ENCODE results near the gene MTCH1. TPM values are rescaled to one million over a fixed set of nuclear protein-coding genes. Genes with fewer than 3 reads are reported as not detected.
"Not testable (repeated sequence)": the region's sequence is repeated elsewhere in the genome, so short reads cannot be mapped to it uniquely, and the experiment has no call there.

Gene MTCH1
- total RNA-seq, 1 donor from 2014 or later, result 163 TPM

- TF ChIP-seq CTCF (conservative IDR thresholded peaks at IDR 0.05), result no peak
- H3K4me3 Mint-ChIP-seq, result no peak within 1 kb of the TSS
- H3K4me1 Mint-ChIP-seq (ENCODE audit: unreplicated experiment), result no peaks in the 10 kb centered on the region
- H3K9me3 Mint-ChIP-seq, result no peaks in the 10 kb centered on the region
- DNase-seq (ENCODE audit: extremely low spot score, unreplicated experiment), result no peak
- no peak within 1 kb of the TSS for H3K27ac Mint-ChIP-seq
- no peaks in the 10 kb centered on the region for H3K36me3 Mint-ChIP-seq
- peaks cover 3% of the 10 kb centered on the region for H3K27me3 Mint-ChIP-seq
Measured at GRCh38 chr6:36954262-36954931, 31.6 kb downstream of the MTCH1 start, which contains the start of gene PI16. Gene PI16, plus strand, starts transcription at chr6:36954738. Its CDS starts 23 bp downstream, at chr6:36954761.

GRCh38 chr6:36953931-36954261 lies 32.1 kb downstream of the MTCH1 start:
- Mint-ChIP-seq H3K27ac (no peak overlapping the region), H3K9me3 (no peaks in the 10 kb centered on the region), H3K27me3 (peaks cover 3% of the 10 kb centered on the region), H3K36me3 (no peaks in the 10 kb centered on the region), H3K4me3 (no peak overlapping the region), H3K4me1 (ENCODE audit: unreplicated experiment) (no peaks in the 10 kb centered on the region)
- no peak for DNase-seq (ENCODE audit: extremely low spot score, unreplicated experiment)
- TF ChIP-seq CTCF (conservative IDR thresholded peaks at IDR 0.05), result no peak

- Mint-ChIP-seq H3K4me3 (no peak overlapping the region), H3K9me3 (no peaks in the 10 kb centered on the region), H3K27ac (no peak overlapping the region), H3K4me1 (ENCODE audit: unreplicated experiment) (no peaks in the 10 kb centered on the region), H3K27me3 (no peaks in the 10 kb centered on the region), H3K36me3 (no peaks in the 10 kb centered on the region)
- no peak for TF ChIP-seq CTCF (conservative IDR thresholded peaks at IDR 0.05)
- DNase-seq (ENCODE audit: extremely low spot score, unreplicated experiment), result no peak
Measured at GRCh38 chr6:36949636-36950035, 36.4 kb downstream of the MTCH1 start.

GRCh38 chr6:36949076-36949475 lies 36.9 kb downstream of the MTCH1 start:
- not testable (repeated sequence) for H3K4me3 Mint-ChIP-seq; H3K9me3 Mint-ChIP-seq; DNase-seq (ENCODE audit: extremely low spot score, unreplicated experiment); H3K36me3 Mint-ChIP-seq; H3K27ac Mint-ChIP-seq; H3K4me1 Mint-ChIP-seq (ENCODE audit: unreplicated experiment); H3K27me3 Mint-ChIP-seq

- no peak for TF ChIP-seq CTCF (conservative IDR thresholded peaks at IDR 0.05)
- no peaks in the 10 kb centered on the region for H3K4me1 Mint-ChIP-seq (ENCODE audit: unreplicated experiment)
- peaks cover 4% of the 10 kb centered on the region for H3K27me3 Mint-ChIP-seq
- H3K4me3 Mint-ChIP-seq, result no peak overlapping the region
- no peaks in the 10 kb centered on the region for H3K36me3 Mint-ChIP-seq
- no peak overlapping the region for H3K27ac Mint-ChIP-seq
- DNase-seq (ENCODE audit: extremely low spot score, unreplicated experiment), result no peak
- H3K9me3 Mint-ChIP-seq, result no peaks in the 10 kb centered on the region
Measured at GRCh38 chr6:36947570-36948351, 38.2 kb downstream of the MTCH1 start.

GRCh38 chr6:36946526-36946925 lies 39.5 kb downstream of the MTCH1 start:
- Mint-ChIP-seq H3K27me3 (peaks cover 4% of the 10 kb centered on the region), H3K4me1 (ENCODE audit: unreplicated experiment) (no peaks in the 10 kb centered on the region), H3K4me3 (no peak overlapping the region), H3K27ac (no peak overlapping the region), H3K36me3 (no peaks in the 10 kb centered on the region), H3K9me3 (no peaks in the 10 kb centered on the region)
- no peak for DNase-seq (ENCODE audit: extremely low spot score, unreplicated experiment)
- no peak for TF ChIP-seq CTCF (conservative IDR thresholded peaks at IDR 0.05)
